Measurements from ENCODE around the gene RSBN1.

DNA sequence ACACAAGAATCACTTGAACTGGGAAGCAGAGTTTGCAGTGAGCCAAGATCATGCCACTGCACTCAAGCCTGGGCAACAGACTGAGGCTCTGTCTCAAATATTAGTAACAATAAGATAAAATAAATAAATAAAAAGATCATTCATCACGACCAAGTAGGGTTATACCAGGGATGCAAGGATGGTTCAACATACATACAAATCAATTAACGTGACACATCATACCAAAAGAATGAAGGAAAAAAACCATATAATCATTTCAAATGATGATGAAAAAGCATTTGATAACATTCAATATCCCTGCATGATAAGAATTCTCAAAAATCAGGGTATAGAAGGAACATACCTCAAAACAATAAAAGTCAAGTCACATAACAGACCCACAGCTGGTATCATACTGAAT is 91.3 kb downstream of the RSBN1 start:
- TF ChIP-seq, protein P1, sequence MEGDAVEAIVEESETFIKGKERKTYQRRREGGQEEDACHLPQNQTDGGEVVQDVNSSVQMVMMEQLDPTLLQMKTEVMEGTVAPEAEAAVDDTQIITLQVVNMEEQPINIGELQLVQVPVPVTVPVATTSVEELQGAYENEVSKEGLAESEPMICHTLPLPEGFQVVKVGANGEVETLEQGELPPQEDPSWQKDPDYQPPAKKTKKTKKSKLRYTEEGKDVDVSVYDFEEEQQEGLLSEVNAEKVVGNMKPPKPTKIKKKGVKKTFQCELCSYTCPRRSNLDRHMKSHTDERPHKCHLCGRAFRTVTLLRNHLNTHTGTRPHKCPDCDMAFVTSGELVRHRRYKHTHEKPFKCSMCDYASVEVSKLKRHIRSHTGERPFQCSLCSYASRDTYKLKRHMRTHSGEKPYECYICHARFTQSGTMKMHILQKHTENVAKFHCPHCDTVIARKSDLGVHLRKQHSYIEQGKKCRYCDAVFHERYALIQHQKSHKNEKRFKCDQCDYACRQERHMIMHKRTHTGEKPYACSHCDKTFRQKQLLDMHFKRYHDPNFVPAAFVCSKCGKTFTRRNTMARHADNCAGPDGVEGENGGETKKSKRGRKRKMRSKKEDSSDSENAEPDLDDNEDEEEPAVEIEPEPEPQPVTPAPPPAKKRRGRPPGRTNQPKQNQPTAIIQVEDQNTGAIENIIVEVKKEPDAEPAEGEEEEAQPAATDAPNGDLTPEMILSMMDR (IDR thresholded peaks at IDR 0.05; ENCODE audit: poor library complexity): no peak
- TF ChIP-seq EZH2 (IDR thresholded peaks at IDR 0.05; ENCODE audit: borderline replicate concordance): no peak

Measured in hepatocyte (in vitro differentiated cells).